Measurements from ENCODE around the gene DEPDC1B. TPM values are rescaled to one million over a fixed set of nuclear protein-coding genes. Genes with fewer than 3 reads are reported as not detected.

The DEPDC1B gene
- total RNA-seq, 1 experiment from 2014 or later: 63.1 TPM

DNA sequence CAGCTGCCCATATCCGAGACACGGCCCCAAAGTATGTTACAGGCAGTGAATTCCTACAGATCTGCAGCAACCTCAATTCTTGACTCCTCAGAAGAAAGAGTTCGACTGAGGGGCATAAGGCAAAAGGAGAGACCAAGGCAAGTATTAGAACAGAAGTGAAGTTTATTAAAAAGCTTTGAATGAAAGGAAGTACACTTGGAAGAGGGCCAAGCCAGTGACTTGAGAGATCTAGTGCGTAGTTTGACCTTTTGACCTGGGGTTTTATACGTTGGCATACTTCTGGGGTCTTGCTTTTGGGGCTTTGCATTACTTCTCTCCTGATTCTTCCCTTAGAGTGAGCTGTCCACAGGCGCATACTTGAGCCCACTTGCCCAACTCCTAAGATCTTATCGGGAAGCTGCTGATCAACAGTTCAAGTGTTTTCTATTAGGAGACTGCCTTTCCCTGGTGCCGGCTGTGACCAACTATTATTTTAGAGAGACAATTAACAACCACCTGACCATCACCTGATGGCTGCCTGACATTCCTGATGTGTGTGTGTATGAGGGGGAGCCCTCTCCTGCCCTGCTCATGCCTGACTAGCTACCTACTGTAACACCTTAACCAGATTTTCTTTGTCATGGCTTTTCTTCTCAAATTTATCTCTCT lies 1.5 kb upstream of the DEPDC1B start:
- H3K27me3 Mint-ChIP-seq (ENCODE audit: unreplicated experiment): no peaks in the 10 kb centered on the region
- peaks cover 73% of the 10 kb centered on the region for H3K4me1 Mint-ChIP-seq (ENCODE audit: low read depth, unreplicated experiment)
- TF ChIP-seq, protein P1, sequence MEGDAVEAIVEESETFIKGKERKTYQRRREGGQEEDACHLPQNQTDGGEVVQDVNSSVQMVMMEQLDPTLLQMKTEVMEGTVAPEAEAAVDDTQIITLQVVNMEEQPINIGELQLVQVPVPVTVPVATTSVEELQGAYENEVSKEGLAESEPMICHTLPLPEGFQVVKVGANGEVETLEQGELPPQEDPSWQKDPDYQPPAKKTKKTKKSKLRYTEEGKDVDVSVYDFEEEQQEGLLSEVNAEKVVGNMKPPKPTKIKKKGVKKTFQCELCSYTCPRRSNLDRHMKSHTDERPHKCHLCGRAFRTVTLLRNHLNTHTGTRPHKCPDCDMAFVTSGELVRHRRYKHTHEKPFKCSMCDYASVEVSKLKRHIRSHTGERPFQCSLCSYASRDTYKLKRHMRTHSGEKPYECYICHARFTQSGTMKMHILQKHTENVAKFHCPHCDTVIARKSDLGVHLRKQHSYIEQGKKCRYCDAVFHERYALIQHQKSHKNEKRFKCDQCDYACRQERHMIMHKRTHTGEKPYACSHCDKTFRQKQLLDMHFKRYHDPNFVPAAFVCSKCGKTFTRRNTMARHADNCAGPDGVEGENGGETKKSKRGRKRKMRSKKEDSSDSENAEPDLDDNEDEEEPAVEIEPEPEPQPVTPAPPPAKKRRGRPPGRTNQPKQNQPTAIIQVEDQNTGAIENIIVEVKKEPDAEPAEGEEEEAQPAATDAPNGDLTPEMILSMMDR (IDR thresholded peaks at IDR 0.05; ENCODE audit: unreplicated experiment): no peak
- CTCF ChIA-PET: interaction anchor here (0.6 to 1.2 kb wide), 4 partner anchors 9 to 1419 kb away, joined by 3 to 4 read pairs (median 4); no protein-coding TSS in a partner anchor
- intact Hi-C loops (cut with micrococcal nuclease; ENCODE audit: unreplicated experiment): no loop called here
- H3K9me3 Mint-ChIP-seq (ENCODE audit: low read depth, unreplicated experiment): no peaks in the 10 kb centered on the region
- H3K27ac Mint-ChIP-seq (ENCODE audit: unreplicated experiment): peak overlapping the region; percentile 93
- peak overlapping the region; percentile 94 for H3K4me3 Mint-ChIP-seq (ENCODE audit: low read depth, unreplicated experiment)
- no TSS peak for BruUV-seq (replicated peaks)
- H3K36me3 Mint-ChIP-seq (ENCODE audit: insufficient read depth, unreplicated experiment): peaks cover 43% of the 10 kb centered on the region
- DNase-seq: peak; percentile 65

DNA sequence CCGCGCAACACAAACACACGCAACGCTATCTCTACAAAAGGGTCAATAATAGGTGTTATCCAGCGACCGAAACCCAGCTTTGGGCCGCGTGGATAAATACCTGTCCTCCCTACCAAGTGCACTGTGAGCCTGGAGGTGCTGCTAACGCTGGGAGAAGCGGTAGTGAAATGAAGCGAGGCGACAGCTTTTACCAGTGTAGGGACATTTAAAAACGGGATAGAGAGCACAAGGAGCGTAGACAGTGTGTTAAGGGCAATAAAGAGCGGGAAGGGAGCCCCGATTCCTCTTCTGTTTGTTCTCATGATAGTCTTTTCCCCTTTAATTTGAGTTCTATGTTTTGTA lies 421 bp upstream of the DEPDC1B start:
- no peak for DNase-seq
- Mint-ChIP-seq H3K36me3 (ENCODE audit: insufficient read depth, unreplicated experiment) (peaks cover 43% of the 10 kb centered on the region), H3K9me3 (ENCODE audit: low read depth, unreplicated experiment) (no peaks in the 10 kb centered on the region), H3K27ac (ENCODE audit: unreplicated experiment) (peak overlapping the region; percentile 93), H3K4me3 (ENCODE audit: low read depth, unreplicated experiment) (peak overlapping the region; percentile 94), H3K4me1 (ENCODE audit: low read depth, unreplicated experiment) (peaks cover 70% of the 10 kb centered on the region), H3K27me3 (ENCODE audit: unreplicated experiment) (no peaks in the 10 kb centered on the region)
- BruUV-seq (replicated peaks): TSS peak; percentile 90
- TF ChIP-seq, protein P1 (IDR thresholded peaks at IDR 0.05; ENCODE audit: unreplicated experiment): no peak
- CTCF ChIA-PET: interaction anchor here (0.9 to 2.5 kb wide), 8 partner anchors 10 to 144 kb away, joined by 3 to 16 read pairs (median 5); partner anchors contain the start of gene ELOVL7
- intact Hi-C loops (cut with micrococcal nuclease; ENCODE audit: unreplicated experiment): no loop called here

DNA sequence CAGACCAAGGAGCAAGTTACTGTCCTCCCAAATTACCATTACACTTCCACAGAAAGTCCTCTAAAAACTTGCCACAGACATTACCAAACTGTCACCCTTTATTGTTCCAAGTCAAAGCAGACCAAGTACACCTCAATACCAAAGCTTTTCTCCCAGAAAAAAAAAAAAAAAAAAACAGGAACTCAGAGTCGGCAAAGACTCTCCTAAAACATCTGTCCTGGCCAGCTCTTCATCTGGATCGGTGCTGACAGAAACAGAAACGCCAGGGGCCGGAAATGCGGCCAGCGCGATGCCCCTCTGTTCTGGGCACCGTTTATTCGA lies 718 bp downstream of the DEPDC1B start:
- TF ChIP-seq, protein P1 (IDR thresholded peaks at IDR 0.05; ENCODE audit: unreplicated experiment): no peak
- no peak for DNase-seq
- Mint-ChIP-seq H3K27me3 (ENCODE audit: unreplicated experiment) (no peaks in the 10 kb centered on the region), H3K4me1 (ENCODE audit: low read depth, unreplicated experiment) (peaks cover 62% of the 10 kb centered on the region), H3K4me3 (ENCODE audit: low read depth, unreplicated experiment) (peak overlapping the region; percentile 94), H3K27ac (ENCODE audit: unreplicated experiment) (peak overlapping the region; percentile 93), H3K36me3 (ENCODE audit: insufficient read depth, unreplicated experiment) (peaks cover 43% of the 10 kb centered on the region), H3K9me3 (ENCODE audit: low read depth, unreplicated experiment) (peaks cover 2% of the 10 kb centered on the region)
- no TSS peak for BruUV-seq (replicated peaks)
- CTCF ChIA-PET: interaction anchor here (0.6 to 2.5 kb wide), 10 partner anchors 8 to 240 kb away, joined by 3 to 16 read pairs (median 5); no protein-coding TSS in a partner anchor
- intact Hi-C loops (cut with micrococcal nuclease; ENCODE audit: unreplicated experiment): no loop called here

DNA sequence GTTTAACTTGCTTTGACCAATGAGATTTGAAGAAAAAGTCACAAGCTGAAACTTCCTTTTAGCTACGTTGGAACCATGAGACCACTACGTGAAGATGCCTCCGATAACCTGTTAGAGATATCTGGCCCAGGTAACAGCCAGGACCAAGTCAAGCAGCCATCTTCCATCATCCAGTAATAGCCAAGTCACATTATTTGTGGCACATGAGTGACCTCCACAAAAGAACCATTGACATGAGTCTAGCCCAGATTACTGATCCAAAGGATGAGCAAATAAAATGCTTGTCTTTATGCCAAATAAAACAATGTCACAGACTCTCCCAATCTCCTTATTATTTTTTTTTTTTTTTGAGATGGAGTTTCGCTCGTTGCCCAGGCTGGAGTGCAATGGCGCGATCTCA lies 1.6 kb downstream of the DEPDC1B start:
- Mint-ChIP-seq H3K4me1 (ENCODE audit: low read depth, unreplicated experiment) (peaks cover 62% of the 10 kb centered on the region), H3K27me3 (ENCODE audit: unreplicated experiment) (no peaks in the 10 kb centered on the region), H3K9me3 (ENCODE audit: low read depth, unreplicated experiment) (peaks cover 2% of the 10 kb centered on the region), H3K4me3 (ENCODE audit: low read depth, unreplicated experiment) (peak overlapping the region; percentile 94), H3K27ac (ENCODE audit: unreplicated experiment) (peak overlapping the region; percentile 93), H3K36me3 (ENCODE audit: insufficient read depth, unreplicated experiment) (peaks cover 44% of the 10 kb centered on the region)
- CTCF ChIA-PET: interaction anchor here (0.7 to 2.5 kb wide), 5 partner anchors 11 to 1115 kb away, joined by 3 to 16 read pairs (median 3); no protein-coding TSS in a partner anchor
- BruUV-seq (replicated peaks): no TSS peak
- intact Hi-C loops (cut with micrococcal nuclease; ENCODE audit: unreplicated experiment): no loop called here
- TF ChIP-seq, protein P1 (IDR thresholded peaks at IDR 0.05; ENCODE audit: unreplicated experiment): no peak
- no peak for DNase-seq
